ENCODE results near the gene CALML4. TPM values are rescaled to one million over a fixed set of nuclear protein-coding genes. Genes with fewer than 3 reads are reported as not detected.
"Not testable (repeated sequence)": the region's sequence is repeated elsewhere in the genome, so short reads cannot be mapped to it uniquely, and the experiment has no call there.

CALML4 gene
- total RNA-seq, 2 experiments from 2014 or later = 1.5 to 2.0 TPM

DNA sequence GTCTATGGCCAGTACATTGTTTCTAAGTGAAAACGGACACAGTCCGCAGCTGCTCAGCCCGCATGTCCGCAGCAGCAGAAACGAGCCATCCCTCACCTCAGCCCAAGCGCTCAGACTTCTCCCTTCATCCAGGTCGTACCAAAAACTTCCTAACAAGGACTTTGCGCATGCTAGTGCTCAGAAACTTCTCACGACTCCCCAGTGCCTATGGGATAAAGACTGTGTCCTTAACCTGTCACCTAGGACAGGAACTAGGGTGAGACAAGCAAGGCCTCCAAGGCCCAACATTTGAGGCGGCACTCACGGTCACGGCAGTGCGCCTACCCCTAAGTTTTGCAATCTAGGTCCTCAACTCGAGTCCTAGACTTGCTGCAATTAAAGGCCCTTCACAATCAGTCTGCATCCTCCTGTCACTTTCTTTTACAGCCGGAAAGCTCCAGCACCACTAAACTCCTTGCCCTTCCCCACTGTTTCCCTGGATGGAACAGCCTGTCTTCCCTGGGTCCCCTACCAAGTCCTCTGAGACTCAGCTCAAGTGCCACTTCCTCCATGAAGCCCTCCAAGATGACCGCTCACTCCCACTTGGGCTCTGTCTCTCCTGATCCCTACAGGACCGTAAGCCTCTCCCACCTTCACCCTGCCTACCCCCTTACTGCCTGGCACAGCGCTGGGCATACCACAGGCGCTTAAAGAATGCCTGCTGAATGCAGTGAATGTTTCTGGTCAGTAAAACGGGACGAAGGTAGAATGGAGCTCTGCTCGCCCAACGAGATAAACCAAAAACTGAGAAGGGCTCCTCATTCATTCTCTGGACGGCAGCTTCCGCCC, 23.2 kb upstream of the CALML4 start:
- H3K27me3 ChIP-seq (ENCODE audit: control insufficient read depth in 1 of 2, insufficient read depth in 2 of 2, low read length in 2 of 2) = no peaks in the 10 kb centered on the region
- TF ChIP-seq, protein P1, sequence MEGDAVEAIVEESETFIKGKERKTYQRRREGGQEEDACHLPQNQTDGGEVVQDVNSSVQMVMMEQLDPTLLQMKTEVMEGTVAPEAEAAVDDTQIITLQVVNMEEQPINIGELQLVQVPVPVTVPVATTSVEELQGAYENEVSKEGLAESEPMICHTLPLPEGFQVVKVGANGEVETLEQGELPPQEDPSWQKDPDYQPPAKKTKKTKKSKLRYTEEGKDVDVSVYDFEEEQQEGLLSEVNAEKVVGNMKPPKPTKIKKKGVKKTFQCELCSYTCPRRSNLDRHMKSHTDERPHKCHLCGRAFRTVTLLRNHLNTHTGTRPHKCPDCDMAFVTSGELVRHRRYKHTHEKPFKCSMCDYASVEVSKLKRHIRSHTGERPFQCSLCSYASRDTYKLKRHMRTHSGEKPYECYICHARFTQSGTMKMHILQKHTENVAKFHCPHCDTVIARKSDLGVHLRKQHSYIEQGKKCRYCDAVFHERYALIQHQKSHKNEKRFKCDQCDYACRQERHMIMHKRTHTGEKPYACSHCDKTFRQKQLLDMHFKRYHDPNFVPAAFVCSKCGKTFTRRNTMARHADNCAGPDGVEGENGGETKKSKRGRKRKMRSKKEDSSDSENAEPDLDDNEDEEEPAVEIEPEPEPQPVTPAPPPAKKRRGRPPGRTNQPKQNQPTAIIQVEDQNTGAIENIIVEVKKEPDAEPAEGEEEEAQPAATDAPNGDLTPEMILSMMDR (IDR thresholded peaks at IDR 0.05) = no peak
- no peaks in the 10 kb centered on the region for H3K9me3 ChIP-seq (ENCODE audit: control insufficient read depth in 1 of 2, insufficient read depth in 1 of 2, low read length in 2 of 2)
- peaks cover 29% of the 10 kb centered on the region for H3K4me1 ChIP-seq (ENCODE audit: insufficient read depth, low read length)
- peak overlapping the region; percentile 42 for H3K27ac Mint-ChIP-seq
- DNase-seq (no peak), ATAC-seq (ENCODE audit: poor library complexity) (no peak)
- H3K27ac ChIP-seq (ENCODE audit: low read depth in 1 of 2, low read length in 2 of 2) = no peak overlapping the region
- H3K4me1 Mint-ChIP-seq (ENCODE audit: low read depth) = peaks cover 31% of the 10 kb centered on the region
- no peaks in the 10 kb centered on the region for H3K9me3 Mint-ChIP-seq
- peak overlapping the region; percentile 88 for H3K4me3 ChIP-seq (ENCODE audit: low read length)
- peaks cover 5% of the 10 kb centered on the region for H3K36me3 Mint-ChIP-seq (ENCODE audit: low read depth)
- H3K27me3 Mint-ChIP-seq = no peaks in the 10 kb centered on the region
- CTCF ChIA-PET = interaction anchor here (2.9 kb wide), 1 partner anchor 78 kb away, joined by 10 read pairs; no protein-coding TSS in a partner anchor
- intact Hi-C loops (cut with DNase I, micrococcal nuclease) = loop anchor here (2.0 to 10.0 kb wide), 5 partner anchors 74 to 1726 kb away; partner anchors contain the start of genes AAGAB (in 1 of the 2), C15orf61 (in 1 of the 2), IQCH (in 1 of the 2) and RNU6-1 (in 1 of the 2)
- no peaks in the 10 kb centered on the region for H3K36me3 ChIP-seq (ENCODE audit: insufficient read depth, low read length)
- POLR2A ChIA-PET = interaction anchor here (2.1 to 2.4 kb wide), 2 partner anchors 49 to 174 kb away, joined by 15 to 38 read pairs; partner anchors contain the start of genes FEM1B and PIAS1
- H3K4me3 Mint-ChIP-seq = peak overlapping the region; percentile 91

- ChIA-PET POLR2A (interaction anchor here (2.1 to 2.2 kb wide), 2 partner anchors 50 to 173 kb away, joined by 8 to 15 read pairs; partner anchors contain the start of genes FEM1B and PIAS1), CTCF (no interaction called here)
- no peaks in the 10 kb centered on the region for H3K9me3 ChIP-seq (ENCODE audit: control insufficient read depth in 1 of 2, insufficient read depth in 1 of 2, low read length in 2 of 2)
- H3K4me3 ChIP-seq (ENCODE audit: low read length) = no peak overlapping the region
- TF ChIP-seq, protein P1 (IDR thresholded peaks at IDR 0.05) = no peak
- no peak overlapping the region for H3K27ac ChIP-seq (ENCODE audit: low read depth in 1 of 2, low read length in 2 of 2)
- DNase-seq (no peak), ATAC-seq (ENCODE audit: poor library complexity) (no peak)
- no peaks in the 10 kb centered on the region for H3K27me3 ChIP-seq (ENCODE audit: control insufficient read depth in 1 of 2, insufficient read depth in 2 of 2, low read length in 2 of 2)
- H3K4me3 Mint-ChIP-seq = peak overlapping the region; percentile 91
- peaks cover 29% of the 10 kb centered on the region for H3K4me1 ChIP-seq (ENCODE audit: insufficient read depth, low read length)
- H3K36me3 Mint-ChIP-seq (ENCODE audit: low read depth) = peaks cover 5% of the 10 kb centered on the region
- peaks cover 31% of the 10 kb centered on the region for H3K4me1 Mint-ChIP-seq (ENCODE audit: low read depth)
- H3K9me3 Mint-ChIP-seq = no peaks in the 10 kb centered on the region
- no peaks in the 10 kb centered on the region for H3K27me3 Mint-ChIP-seq
- intact Hi-C loops (cut with DNase I, micrococcal nuclease) = loop anchor here (2.0 to 10.0 kb wide), 5 partner anchors 73 to 1725 kb away; partner anchors contain the start of genes AAGAB (in 1 of the 2), C15orf61 (in 1 of the 2), IQCH (in 1 of the 2) and RNU6-1 (in 1 of the 2)
- H3K27ac Mint-ChIP-seq = no peak overlapping the region
- H3K36me3 ChIP-seq (ENCODE audit: insufficient read depth, low read length) = no peaks in the 10 kb centered on the region
Observed at GRCh38 chr15:68227643-68228142, 22.6 kb upstream of the CALML4 start.

- H3K36me3 Mint-ChIP-seq (ENCODE audit: low read depth); H3K27me3 Mint-ChIP-seq; H3K9me3 Mint-ChIP-seq; H3K4me3 ChIP-seq (ENCODE audit: low read length); H3K27me3 ChIP-seq (ENCODE audit: control insufficient read depth in 1 of 2, insufficient read depth in 2 of 2, low read length in 2 of 2); H3K27ac ChIP-seq (ENCODE audit: low read depth in 1 of 2, low read length in 2 of 2); ATAC-seq (ENCODE audit: poor library complexity); CTCF ChIA-PET; H3K36me3 ChIP-seq (ENCODE audit: insufficient read depth, low read length); H3K9me3 ChIP-seq (ENCODE audit: control insufficient read depth in 1 of 2, insufficient read depth in 1 of 2, low read length in 2 of 2); POLR2A ChIA-PET; DNase-seq: not testable (repeated sequence)
- H3K4me1 ChIP-seq (ENCODE audit: insufficient read depth, low read length) = peaks cover 26% of the 10 kb centered on the region
- H3K27ac Mint-ChIP-seq = peak overlapping the region; percentile 35
- intact Hi-C loops (cut with DNase I, micrococcal nuclease) = loop anchor here in 1 of 2 experiments (5.0 to 10.0 kb wide), 3 partner anchors 701 to 1723 kb away; partner anchors contain the start of genes AAGAB, C15orf61, IQCH and RPL4
- peak overlapping the region; percentile 52 for H3K4me3 Mint-ChIP-seq
- H3K4me1 Mint-ChIP-seq (ENCODE audit: low read depth) = peaks cover 31% of the 10 kb centered on the region
Observed at GRCh38 chr15:68225442-68225841, 20.3 kb upstream of the CALML4 start.
